WERI-Rb-1 (cell line): ENCODE data around the gene CDH2.
A peak's percentile ranks its signal among the peaks of the same experiment; 100 is the strongest.

Experiments used
- DNase-seq: peaks from one replicate; pipeline ENCODE4 v3.0.0-alpha.2; 2020
- H3K27ac ChIP-seq: fragments of 250-450 bp; sonication (Bioruptor Pico); 2 replicates; pipeline ENCODE4 v1.5.1; 2020; ENCODE audit warnings: mild to moderate bottlenecking, moderate library complexity
- H3K27me3 ChIP-seq: fragments of 250-450 bp; sonication (Bioruptor Pico); 2 replicates; pipeline ENCODE4 v1.5.1; 2021; ENCODE audit warnings: mild to moderate bottlenecking, low read depth, moderate library complexity; ENCODE audit not compliant: insufficient read depth, severe bottlenecking
- H3K36me3 ChIP-seq: fragments of 250-450 bp; sonication (Bioruptor Pico); 2 replicates; pipeline ENCODE4 v1.5.1; 2020; ENCODE audit warnings: mild to moderate bottlenecking, moderate library complexity
- H3K4me3 ChIP-seq: 2 replicates; pipeline ENCODE4 v1.5.1; 2011; ENCODE audit warnings: low read depth, mild to moderate bottlenecking, control low read depth, low read length
- H3K9me3 ChIP-seq: fragments of 250-450 bp; sonication (Bioruptor Pico); 2 replicates; pipeline ENCODE4 v1.5.1; 2021; ENCODE audit warnings: mild to moderate bottlenecking, moderate library complexity; ENCODE audit not compliant: severe bottlenecking
- TF ChIP-seq, protein P1 (sequence below): IDR thresholded peaks from 2 replicates; pipeline ENCODE4 v1.5.1; 2011; ENCODE audit warnings: low read depth, mild to moderate bottlenecking, control low read depth, inconsistent platforms, low read length

Gene CDH2

DNA sequence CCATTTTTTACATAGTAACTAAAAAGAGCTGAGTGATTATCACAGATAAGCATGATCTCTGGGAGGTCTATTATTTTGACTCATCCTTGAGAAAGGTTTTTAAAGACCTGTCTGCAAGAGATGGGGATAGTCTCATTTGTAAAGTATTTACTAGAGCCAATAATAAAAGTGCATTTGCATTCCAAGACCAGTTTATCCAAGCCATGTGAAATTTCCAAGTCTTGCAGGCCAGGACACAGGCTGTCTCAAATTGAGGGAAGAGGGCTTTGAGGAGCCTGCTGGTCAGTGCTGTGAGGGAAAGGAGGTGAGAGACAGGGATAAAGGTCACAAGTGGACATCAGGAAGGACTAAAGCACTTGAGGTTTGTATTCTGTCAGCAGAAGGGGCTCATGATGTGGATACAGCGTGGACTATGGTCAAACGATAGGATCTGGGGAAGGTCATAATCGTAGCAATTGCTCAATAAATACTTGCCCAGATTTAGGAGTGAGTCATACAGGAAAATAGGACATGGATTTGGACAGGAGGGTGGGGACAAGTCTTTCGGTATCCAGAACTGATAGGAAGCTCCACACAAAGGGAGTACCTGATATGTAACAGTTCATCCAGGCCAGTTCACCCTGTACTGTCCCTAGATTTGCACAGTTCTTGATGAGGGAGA is 6.6 kb upstream of the CDH2 start:
- H3K27ac ChIP-seq, result no peak overlapping the region
- TF ChIP-seq, protein P1, sequence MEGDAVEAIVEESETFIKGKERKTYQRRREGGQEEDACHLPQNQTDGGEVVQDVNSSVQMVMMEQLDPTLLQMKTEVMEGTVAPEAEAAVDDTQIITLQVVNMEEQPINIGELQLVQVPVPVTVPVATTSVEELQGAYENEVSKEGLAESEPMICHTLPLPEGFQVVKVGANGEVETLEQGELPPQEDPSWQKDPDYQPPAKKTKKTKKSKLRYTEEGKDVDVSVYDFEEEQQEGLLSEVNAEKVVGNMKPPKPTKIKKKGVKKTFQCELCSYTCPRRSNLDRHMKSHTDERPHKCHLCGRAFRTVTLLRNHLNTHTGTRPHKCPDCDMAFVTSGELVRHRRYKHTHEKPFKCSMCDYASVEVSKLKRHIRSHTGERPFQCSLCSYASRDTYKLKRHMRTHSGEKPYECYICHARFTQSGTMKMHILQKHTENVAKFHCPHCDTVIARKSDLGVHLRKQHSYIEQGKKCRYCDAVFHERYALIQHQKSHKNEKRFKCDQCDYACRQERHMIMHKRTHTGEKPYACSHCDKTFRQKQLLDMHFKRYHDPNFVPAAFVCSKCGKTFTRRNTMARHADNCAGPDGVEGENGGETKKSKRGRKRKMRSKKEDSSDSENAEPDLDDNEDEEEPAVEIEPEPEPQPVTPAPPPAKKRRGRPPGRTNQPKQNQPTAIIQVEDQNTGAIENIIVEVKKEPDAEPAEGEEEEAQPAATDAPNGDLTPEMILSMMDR, result no peak
- no peak for DNase-seq

DNA sequence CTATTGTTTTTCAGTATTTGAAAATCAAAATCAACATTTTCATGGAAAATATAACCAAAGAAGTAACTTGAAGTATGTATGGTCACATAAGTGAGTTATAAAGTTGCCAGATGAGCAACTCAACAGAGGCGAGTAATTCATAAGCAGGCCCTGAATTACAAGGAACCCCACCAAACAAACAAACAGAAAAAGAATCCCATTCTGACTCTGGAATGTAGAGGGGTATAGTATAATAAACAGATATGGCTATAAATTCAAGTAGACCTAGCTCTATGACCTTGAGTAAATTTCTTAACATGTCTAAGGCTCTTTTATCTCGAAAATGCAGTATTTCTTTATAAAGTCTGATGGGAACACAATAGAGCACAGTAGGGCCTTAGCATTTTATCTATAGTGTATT is 4.7 kb upstream of the CDH2 start:
- H3K36me3 ChIP-seq, result 0 out of 2 replicates have a peak, but pooled peaks cover 2% of the 10 kb centered on the region
- TF ChIP-seq, protein P1, result no peak
- H3K27me3 ChIP-seq, result no peaks in the 10 kb centered on the region
- H3K27ac ChIP-seq, result no peak overlapping the region
- no peak overlapping the region for H3K4me3 ChIP-seq
- no peaks in the 10 kb centered on the region for H3K9me3 ChIP-seq
- DNase-seq, result no peak

More for the DNA sequence above, 6.6 kb upstream of the CDH2 start:
- Histone ChIP-seq H3K9me3 (no peaks in the 10 kb centered on the region), H3K36me3 (no peaks in the 10 kb centered on the region), H3K27me3 (no peaks in the 10 kb centered on the region), H3K4me3 (no peak overlapping the region)

DNA sequence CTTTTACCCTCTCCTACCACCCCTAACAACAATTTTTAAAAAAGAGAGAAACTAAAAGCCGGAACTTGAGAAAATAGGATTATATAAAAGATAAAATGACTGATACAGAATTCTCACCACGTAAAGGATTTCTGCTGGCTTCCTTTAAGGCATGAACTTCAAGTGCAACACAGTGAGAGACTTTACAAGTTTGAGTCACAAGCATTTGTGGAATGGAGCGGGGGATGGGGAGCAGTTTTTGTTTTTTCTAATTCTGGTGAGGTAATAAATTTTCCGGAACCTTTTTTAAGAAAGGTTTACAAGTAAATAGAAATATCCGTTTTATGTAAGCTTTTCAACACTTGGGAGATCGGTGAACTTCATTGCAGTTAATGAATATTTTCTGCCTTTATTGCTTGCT is 1.8 kb upstream of the CDH2 start:
- no peaks in the 10 kb centered on the region for H3K27me3 ChIP-seq
- TF ChIP-seq, protein P1, result no peak
- no peaks in the 10 kb centered on the region for H3K9me3 ChIP-seq
- DNase-seq, result no peak
- peak overlapping the region; percentile 91 for H3K27ac ChIP-seq
- H3K4me3 ChIP-seq, result peak overlapping the region; percentile 82
- H3K36me3 ChIP-seq, result peaks cover 6% of the 10 kb centered on the region; the same call in 1 of the 2 replicates

DNA sequence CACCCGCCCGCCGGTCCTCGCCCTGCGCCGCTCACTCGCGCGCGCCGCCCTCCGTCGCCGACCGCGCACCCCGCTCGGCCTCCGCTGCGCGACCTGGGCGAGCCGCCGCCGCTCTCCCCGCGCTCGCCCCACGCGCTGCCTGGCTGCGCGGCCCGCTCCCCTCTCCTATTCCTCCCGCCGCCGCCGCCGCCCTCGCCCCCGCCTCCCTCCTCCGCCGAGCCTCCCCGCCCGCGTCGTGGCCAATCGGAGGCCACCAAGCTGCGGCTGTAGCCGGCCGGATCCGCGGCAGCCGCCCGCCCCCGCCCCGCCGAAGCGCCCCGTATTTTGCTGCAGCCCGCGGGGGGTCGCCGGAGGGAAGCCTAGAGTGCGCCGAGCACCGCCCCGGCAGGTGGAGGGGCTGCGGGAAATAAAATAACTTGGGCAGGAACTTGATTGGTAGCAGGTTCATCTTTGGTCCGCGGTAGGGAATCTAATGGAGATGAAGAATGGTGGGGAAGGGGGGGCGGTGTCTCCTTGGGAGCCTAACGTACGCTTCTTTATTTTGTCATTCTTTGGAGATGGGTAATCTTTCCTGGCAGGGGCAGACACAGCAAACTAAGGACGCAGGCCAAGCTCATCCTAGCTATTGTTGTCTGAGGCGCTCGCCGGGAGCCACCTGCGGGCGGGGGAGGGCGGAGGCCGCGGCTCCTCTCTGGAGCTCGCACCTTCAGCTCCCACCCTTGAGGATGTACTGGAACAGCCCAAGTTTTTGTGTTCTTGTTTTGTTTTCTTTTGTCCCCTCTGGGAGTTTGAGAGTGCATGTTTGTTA is 1.1 kb upstream of the CDH2 start:
- DNase-seq, result peak; percentile 89
- Histone ChIP-seq H3K4me3 (peak overlapping the region; percentile 90), H3K9me3 (no peaks in the 10 kb centered on the region), H3K36me3 (peaks cover 6% of the 10 kb centered on the region; the same call in 1 of the 2 replicates), H3K27ac (peak overlapping the region; percentile 98), H3K27me3 (no peaks in the 10 kb centered on the region)
- TF ChIP-seq, protein P1, result peak; percentile 18; the same call in 1 of the 2 replicates

DNA sequence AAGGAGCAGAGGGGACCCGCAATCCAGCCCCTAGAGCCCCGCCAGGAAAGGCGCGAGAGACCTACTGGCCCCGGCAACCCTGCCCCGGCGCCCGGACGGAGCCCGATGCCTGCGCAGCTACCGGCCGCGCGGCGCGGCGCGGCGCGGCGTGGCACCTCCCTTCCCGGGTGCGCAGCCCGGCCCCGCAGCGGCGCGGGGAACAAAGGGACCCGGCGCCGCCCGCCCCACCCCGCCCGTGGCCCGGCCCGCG is 307 bp downstream of the CDH2 start:
- no peak for DNase-seq
- peak overlapping the region; percentile 98 for H3K27ac ChIP-seq
- TF ChIP-seq, protein P1, result no peak
- H3K27me3 ChIP-seq, result no peaks in the 10 kb centered on the region
- H3K9me3 ChIP-seq, result no peaks in the 10 kb centered on the region
- peak overlapping the region; percentile 90 for H3K4me3 ChIP-seq
- peaks cover 6% of the 10 kb centered on the region; the same call in 1 of the 2 replicates for H3K36me3 ChIP-seq
